HepG2 (cell line): ENCODE data around the gene BRCA2. TPM values are rescaled to one million over a fixed set of nuclear protein-coding genes. Genes with fewer than 3 reads are reported as not detected.

Source experiments
- ATAC-seq: fragments of 200-7000 bp; cut with Tn5 transposase; 3 replicates; pipeline ENCODE4 v1.9.1; 2020; ENCODE audit warnings: mild to moderate bottlenecking, moderate library complexity
- BruUV-seq: library from RNA; stranded (reverse); fragments of 400-500 nt; replicated peaks from 2 replicates; lab custom pipeline; 2021; lab: Mats Ljungman, UMichigan
- CTCF ChIA-PET: fragments of 300-600 bp; formaldehyde crosslinking; extraction: SDS; loops from one replicate; lab custom pipeline; 2021; ENCODE audit warnings: low total read pairs, inconsistent platforms, low intra/inter-chr PET ratio; lab: Yijun Ruan, JAX
- POLR2A ChIA-PET: fragments of 350-600 bp; sonication (Branson Sonifier 250); formaldehyde crosslinking; loops from one replicate; lab custom pipeline; 2020; ENCODE audit warnings: antibody characterized with exemption, inconsistent platforms; lab: Yijun Ruan, JAX
- DNase-seq: peaks from one replicate; pipeline ENCODE4 v3.0.0-alpha.2; 2015; ENCODE audit warnings: low spot score
- FAIRE-seq: peaks from 3 replicates; lab custom pipeline; 2011; peaks lifted over from hg19 to GRCh38; lab: Jason Lieb, UNC
- H2AFZ ChIP-seq: one replicate; pipeline ENCODE4 v1.6.1; 2011; ENCODE audit warnings: low read length, inconsistent platforms
- H3K27ac ChIP-seq: fragments of 300-600 bp; 3 replicates; pipeline ENCODE4 v1.8.0; 2011; ENCODE audit warnings: mixed run types, mild to moderate bottlenecking, mixed read lengths, low read length, inconsistent platforms; ENCODE audit not compliant: insufficient read depth; ENCODE audit errors: extremely low read length
- H3K27me3 ChIP-seq, 2 experiments: fragments of 200-600 bp in 1 of 2; 2 replicates in 1 of 2; 3 replicates in 1 of 2; pipeline versions ENCODE4 v1.6.0 to v1.8.0; 2011; ENCODE audit warnings: low read length in 2 of 2, mild to moderate bottlenecking in 2 of 2, moderate library complexity in 2 of 2, inconsistent platforms in 1 of 2; ENCODE audit not compliant: insufficient read depth in 2 of 2, control insufficient read depth in 1 of 2
- H3K36me3 ChIP-seq, 2 experiments: fragments of 200-600 bp in 1 of 2; replicated peaks in 1 of 2; 2 replicates in 1 of 2; 3 replicates in 1 of 2; pipeline versions ENCODE4 v1.5.1 to v1.8.0; 2011; ENCODE audit warnings: low read length in 2 of 2, inconsistent platforms in 1 of 2; ENCODE audit not compliant: insufficient read depth in 2 of 2, control insufficient read depth in 1 of 2
- H3K4me1 ChIP-seq: 2 replicates; pipeline ENCODE4 v1.5.1; 2012; ENCODE audit warnings: low read length, inconsistent platforms; ENCODE audit not compliant: insufficient read depth
- H3K4me2 ChIP-seq: 2 replicates; pipeline ENCODE4 v1.6.0; 2011; ENCODE audit warnings: low read depth, low read length, inconsistent platforms
- H3K4me3 ChIP-seq, 3 experiments: fragments of 200-600 bp in 1 of 3; sonication (generic), shearing (Covaris generic) in 1 of 3; replicated peaks in 1 of 3; 2 replicates each; pipeline ENCODE4 v1.5.1; 2011 to 2016; ENCODE audit warnings: low read length in 3 of 3, inconsistent platforms in 2 of 3, low read depth in 2 of 3, mild to moderate bottlenecking in 2 of 3, control low read depth in 1 of 3, mixed read lengths in 1 of 3; ENCODE audit not compliant: insufficient read depth in 1 of 3
- H3K79me2 ChIP-seq: one replicate; pipeline ENCODE4 v1.6.1; 2011; ENCODE audit warnings: low read length, inconsistent platforms; ENCODE audit not compliant: insufficient read depth
- H3K9ac ChIP-seq: 2 replicates; pipeline ENCODE4 v1.6.0; 2011; ENCODE audit warnings: mild to moderate bottlenecking, low read depth, low read length, inconsistent platforms; ENCODE audit not compliant: insufficient read depth
- H3K9me3 ChIP-seq: 2 replicates; pipeline ENCODE4 v1.5.1; 2012; ENCODE audit warnings: mild to moderate bottlenecking, low read length
- H4K20me1 ChIP-seq: 2 replicates; pipeline ENCODE4 v1.6.0; 2011; ENCODE audit warnings: inconsistent platforms, mild to moderate bottlenecking, low read length, moderate library complexity; ENCODE audit not compliant: insufficient read depth
- ATF3 ChIP-seq: sonication (generic); formaldehyde crosslinking; IDR thresholded peaks from 2 replicates; pipeline ENCODE4 v1.4.0; 2020; ENCODE audit warnings: missing genetic modification reagents
- CHD2 ChIP-seq: IDR thresholded peaks from 2 replicates; pipeline ENCODE4 v1.6.1; 2011; ENCODE audit warnings: low read depth, low read length, improper control_type of control experiment
- GPN1 ChIP-seq: sonication (generic); formaldehyde crosslinking; IDR thresholded peaks from 2 replicates; pipeline ENCODE4 v1.5.1; 2020; ENCODE audit warnings: missing genetic modification reagents, borderline replicate concordance
- KDM5B ChIP-seq: sonication (generic); formaldehyde crosslinking; IDR thresholded peaks from 2 replicates; pipeline ENCODE4 v1.4.0; 2020; ENCODE audit warnings: missing genetic modification reagents, mild to moderate bottlenecking, borderline replicate concordance
- KDM6A ChIP-seq: IDR thresholded peaks from 2 replicates; pipeline ENCODE4 v1.6.1; 2016; ENCODE audit warnings: low read depth
- NPAS2 ChIP-seq: sonication (generic); formaldehyde crosslinking; IDR thresholded peaks from 2 replicates; pipeline ENCODE4 v1.8.0; 2022; ENCODE audit warnings: mild to moderate bottlenecking, missing genetic modification reagents, borderline replicate concordance
- NR2C2 ChIP-seq: sonication (generic); formaldehyde crosslinking; IDR thresholded peaks from 2 replicates; pipeline ENCODE4 v1.4.0; 2020; ENCODE audit warnings: missing genetic modification reagents, mild to moderate bottlenecking, moderate library complexity, borderline replicate concordance
- SOX13 ChIP-seq, 3 experiments: fragments of 450-650 bp in 1 of 3; sonication (generic) in 1 of 3; formaldehyde crosslinking in 1 of 3; IDR thresholded peaks in 2 of 3; conservative IDR thresholded peaks in 1 of 3; 2 replicates each; pipeline versions ENCODE4 v1.5.0 to v1.6.1; 2016 to 2020; ENCODE audit warnings: antibody characterized with exemption in 1 of 3, mild to moderate bottlenecking in 1 of 3, missing compliant biosample characterization in 1 of 3, missing genetic modification reagents in 1 of 3, moderate library complexity in 1 of 3
- SOX5 ChIP-seq: IDR thresholded peaks from 2 replicates; pipeline ENCODE4 v1.6.1; 2016; ENCODE audit warnings: borderline replicate concordance
- TIGD3 ChIP-seq: sonication (generic); formaldehyde crosslinking; IDR thresholded peaks from 2 replicates; pipeline ENCODE4 v1.5.1; 2020; ENCODE audit warnings: mild to moderate bottlenecking, missing genetic modification reagents, borderline replicate concordance
- ZNF549 ChIP-seq: sonication (generic); formaldehyde crosslinking; IDR thresholded peaks from 2 replicates; pipeline ENCODE4 v1.5.0; 2020; ENCODE audit warnings: missing genetic modification reagents
- ZNF598 ChIP-seq: sonication (generic); formaldehyde crosslinking; IDR thresholded peaks from 2 replicates; pipeline ENCODE4 v1.5.1; 2020; ENCODE audit warnings: mild to moderate bottlenecking, missing genetic modification reagents, borderline replicate concordance
- WGBS: methylation state at CpG from one replicate; pipeline ENCODE4 v1.1.6; 2017; ENCODE audit warnings: low lambda C conversion rate; 5-methylcytosine and 5-hydroxymethylcytosine counted together
- in situ Hi-C: cut with HindIII; loops from 2 replicates; pipeline ENCODE4 v1.10.0; 2017; ENCODE audit warnings: low pct_unique_long_range_greater_than_20kb; ENCODE audit not compliant: extremely low pct_ligation_motif_present
- intact Hi-C: fragments of 100-400 bp; cut with micrococcal nuclease; formaldehyde crosslinking; loops from one replicate; pipeline ENCODE4 v1.10.0; 2022; ENCODE audit not compliant: unreplicated experiment
- polyA plus RNA-seq, 8 experiments: library from polyadenylated mRNA; depleted of rRNA in 3 of 8; stranded (reverse) in 7 of 8; unstranded in 1 of 8; fragments of >200 nt; fragmentation: Illumina TruSeq in 4 of 8; extraction: Trizol in 4 of 8; gene quantifications; 2 replicates each; pipeline versions ENCODE4 v1.2.1 to v1.2.3, GENCODE V29; 2011 to 2016; ENCODE audit warnings: low read depth in 4 of 8, missing spikeins in 1 of 8, mixed read lengths in 1 of 8; ENCODE audit not compliant: insufficient read depth in 1 of 8
- total RNA-seq, 5 experiments: library from RNA; depleted of rRNA; stranded (reverse); fragments of >200 nt; fragmentation: Illumina TruSeq; extraction: Trizol; gene quantifications; 2 replicates each; pipeline ENCODE4 v1.2.3, GENCODE V29; 2016; ENCODE audit warnings: low read depth in 1 of 5

The BRCA2 gene
- total and polyA plus RNA-seq, 2 of the 13 experiments (the other 11 are each of a cell fraction or from before 2014, with no cell fraction given), result 3.1 to 24.6 TPM

GRCh38 chr13:32284927-32285632, 30.2 kb upstream of the BRCA2 start (continued):
- TF ChIP-seq SOX13 (IDR thresholded peaks at IDR 0.05) (no peak), SOX13 (CRISPR knock-in tag; conservative IDR thresholded peaks at IDR 0.05 in 1 of 2, IDR thresholded peaks at IDR 0.05 in 1 of 2) (peak in 1 of 2 experiments; percentile 66; a peak in 2 of 4 replicates), SOX5 (CRISPR knock-in tag) (peak; percentile 26; the same call in 1 of the 2 replicates)

- ATAC-seq (no peak), DNase-seq (no peak), FAIRE-seq (no peak)
- ChIA-PET CTCF (no interaction called here), POLR2A (interaction anchor here (1.3 to 1.6 kb wide), 2 partner anchors 10 to 31 kb away, joined by 3 read pairs; no protein-coding TSS in a partner anchor)
- intact Hi-C loops (no loop called here), in situ Hi-C loops (no loop called here)
- Histone ChIP-seq H3K27ac (no peak overlapping the region), H3K79me2 (no peaks in the 10 kb centered on the region), H3K27me3 (no peaks in the 10 kb centered on the region), H3K9me3 (no peaks in the 10 kb centered on the region), H3K4me3 (no peak overlapping the region), H2AFZ (no peak overlapping the region), H3K9ac (no peak overlapping the region), H3K4me1 (peaks cover 37% of the 10 kb centered on the region), H4K20me1 (no peaks in the 10 kb centered on the region), H3K36me3 (no peaks in the 10 kb centered on the region; a peak in 1 of 5 replicates), H3K4me2 (0 out of 2 replicates have a peak overlapping the region, but pooled peaks have one; percentile 13)
- 50% methylated on average over 4 of the region's 4 CpGs for WGBS
- TF ChIP-seq KDM5B (CRISPR knock-in tag) (no peak), TIGD3 (CRISPR knock-in tag) (no peak), NR2C2 (CRISPR knock-in tag) (no peak), GPN1 (CRISPR knock-in tag) (no peak), CHD2 (no peak), ZNF549 (no peak), ZNF598 (CRISPR knock-in tag) (no peak), NPAS2 (CRISPR knock-in tag) (no peak), KDM6A (CRISPR knock-in tag) (no peak), ATF3 (CRISPR knock-in tag) (no peak)
- no TSS peak for BruUV-seq
Measured at GRCh38 chr13:32285633-32285965, 29.7 kb upstream of the BRCA2 start.
